Ishikawa (cell line): ENCODE measurements around the gene CDCA8.

ENCODE experiments used
- CREB1 ChIP-seq: IDR thresholded peaks from 2 replicates; pipeline ENCODE4 v1.6.1; 2012; ENCODE audit warnings: low read depth
- EP300 ChIP-seq: IDR thresholded peaks from 2 replicates; pipeline ENCODE4 v1.6.1; 2012; ENCODE audit warnings: borderline replicate concordance
- FOXM1 ChIP-seq: IDR thresholded peaks from 2 replicates; pipeline ENCODE4 v1.6.1; 2012; ENCODE audit warnings: low read depth, borderline replicate concordance
- NFIC ChIP-seq: IDR thresholded peaks from 2 replicates; pipeline ENCODE4 v1.6.1; 2012
- TCF12 ChIP-seq: IDR thresholded peaks from 2 replicates; pipeline ENCODE4 v1.6.1; 2012; ENCODE audit warnings: low read depth
- TEAD4 ChIP-seq: IDR thresholded peaks from 2 replicates; pipeline ENCODE4 v1.6.1; 2012
- TF ChIP-seq, protein P1 (sequence below): IDR thresholded peaks from 2 replicates; pipeline ENCODE4 v1.6.1; 2012
- TF ChIP-seq, protein P2 (sequence below): IDR thresholded peaks from 2 replicates; pipeline ENCODE4 v1.6.1; 2012; ENCODE audit warnings: low read depth, mild to moderate bottlenecking

DNA sequence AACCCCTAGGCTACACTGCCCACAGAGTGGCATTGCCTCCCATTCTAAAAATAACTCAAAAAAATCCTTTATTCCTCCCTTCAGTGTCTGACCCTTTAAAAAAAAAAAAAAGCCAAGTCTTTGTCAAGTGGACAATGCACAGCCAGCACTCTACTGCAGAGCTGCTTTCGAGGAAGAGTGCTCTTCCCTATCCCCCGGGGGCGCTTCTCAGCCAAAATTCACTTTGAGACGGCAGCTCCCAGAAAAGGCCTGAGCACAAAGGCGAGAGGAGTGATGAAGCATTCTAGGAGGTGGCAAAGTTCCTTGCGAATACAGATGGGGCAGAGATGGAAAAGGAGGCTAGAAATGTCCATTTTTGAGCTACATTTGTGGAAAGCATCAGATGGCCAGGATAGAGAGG, 49.3 kb downstream of the CDCA8 start:
- TF ChIP-seq, protein P1, sequence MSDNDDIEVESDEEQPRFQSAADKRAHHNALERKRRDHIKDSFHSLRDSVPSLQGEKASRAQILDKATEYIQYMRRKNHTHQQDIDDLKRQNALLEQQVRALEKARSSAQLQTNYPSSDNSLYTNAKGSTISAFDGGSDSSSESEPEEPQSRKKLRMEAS: no peak
- no peak for TF ChIP-seq TEAD4
- no peak for TF ChIP-seq NFIC
- no peak for TF ChIP-seq TCF12
- TF ChIP-seq EP300: no peak
- TF ChIP-seq FOXM1: no peak
- TF ChIP-seq CREB1: no peak
- TF ChIP-seq, protein P2, sequence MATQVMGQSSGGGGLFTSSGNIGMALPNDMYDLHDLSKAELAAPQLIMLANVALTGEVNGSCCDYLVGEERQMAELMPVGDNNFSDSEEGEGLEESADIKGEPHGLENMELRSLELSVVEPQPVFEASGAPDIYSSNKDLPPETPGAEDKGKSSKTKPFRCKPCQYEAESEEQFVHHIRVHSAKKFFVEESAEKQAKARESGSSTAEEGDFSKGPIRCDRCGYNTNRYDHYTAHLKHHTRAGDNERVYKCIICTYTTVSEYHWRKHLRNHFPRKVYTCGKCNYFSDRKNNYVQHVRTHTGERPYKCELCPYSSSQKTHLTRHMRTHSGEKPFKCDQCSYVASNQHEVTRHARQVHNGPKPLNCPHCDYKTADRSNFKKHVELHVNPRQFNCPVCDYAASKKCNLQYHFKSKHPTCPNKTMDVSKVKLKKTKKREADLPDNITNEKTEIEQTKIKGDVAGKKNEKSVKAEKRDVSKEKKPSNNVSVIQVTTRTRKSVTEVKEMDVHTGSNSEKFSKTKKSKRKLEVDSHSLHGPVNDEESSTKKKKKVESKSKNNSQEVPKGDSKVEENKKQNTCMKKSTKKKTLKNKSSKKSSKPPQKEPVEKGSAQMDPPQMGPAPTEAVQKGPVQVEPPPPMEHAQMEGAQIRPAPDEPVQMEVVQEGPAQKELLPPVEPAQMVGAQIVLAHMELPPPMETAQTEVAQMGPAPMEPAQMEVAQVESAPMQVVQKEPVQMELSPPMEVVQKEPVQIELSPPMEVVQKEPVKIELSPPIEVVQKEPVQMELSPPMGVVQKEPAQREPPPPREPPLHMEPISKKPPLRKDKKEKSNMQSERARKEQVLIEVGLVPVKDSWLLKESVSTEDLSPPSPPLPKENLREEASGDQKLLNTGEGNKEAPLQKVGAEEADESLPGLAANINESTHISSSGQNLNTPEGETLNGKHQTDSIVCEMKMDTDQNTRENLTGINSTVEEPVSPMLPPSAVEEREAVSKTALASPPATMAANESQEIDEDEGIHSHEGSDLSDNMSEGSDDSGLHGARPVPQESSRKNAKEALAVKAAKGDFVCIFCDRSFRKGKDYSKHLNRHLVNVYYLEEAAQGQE: no peak
